NCI-H2171 treated with DMSO at 0.1 percent for 48 hours (cell line): ENCODE measurements around the gene GNAI3.

Experiments used
- DNase-seq: peaks from one replicate; lab custom pipeline; 2025; lab: John Stamatoyannopoulos, UW

The GNAI3 gene

GRCh38 chr1:109546311-109547109, 1.9 kb upstream of the GNAI3 start:
- peak; percentile 91 for DNase-seq

- peak; percentile 46 for DNase-seq
Measured at GRCh38 chr1:109547463-109548320, 723 bp upstream of the GNAI3 start.

DNA sequence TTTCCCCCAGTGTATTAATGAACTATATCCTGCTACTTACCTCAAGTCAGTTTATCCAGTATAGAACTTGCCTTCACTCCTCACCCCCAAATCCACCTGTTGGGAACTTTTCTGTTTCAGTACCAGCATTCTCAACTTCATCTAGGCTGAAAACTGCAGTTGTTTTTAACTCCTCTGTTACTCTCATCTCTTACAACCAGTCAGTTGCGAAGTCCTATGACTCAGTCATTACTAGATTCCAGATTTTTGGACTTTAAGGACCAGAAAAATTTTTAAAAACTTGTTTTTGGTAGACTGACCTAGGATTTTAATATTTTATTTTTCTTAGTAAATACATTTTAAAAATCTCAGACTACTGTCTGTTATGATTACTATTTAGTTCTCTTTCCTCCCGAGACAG, 8.1 kb downstream of the GNAI3 start:
- no peak for DNase-seq

DNA sequence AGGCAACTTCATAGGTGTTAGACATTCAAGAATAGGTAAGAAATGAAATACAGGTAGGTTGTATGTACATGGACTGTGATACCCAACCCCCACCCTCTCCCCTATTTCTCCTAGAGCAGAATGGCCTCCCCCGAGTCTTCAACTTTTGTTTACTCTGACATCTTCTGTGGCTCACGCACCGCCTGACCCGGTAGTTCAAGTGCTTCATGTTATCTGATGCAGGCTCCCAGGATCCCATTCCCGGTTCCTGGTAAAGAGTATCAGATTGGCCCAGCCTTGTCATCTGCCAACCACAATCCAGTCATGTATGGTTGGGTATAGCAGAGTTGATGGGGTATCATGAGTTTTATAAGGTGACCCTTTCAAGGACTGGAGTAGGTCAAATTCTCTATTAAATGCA, 9.1 kb downstream of the GNAI3 start:
- no peak for DNase-seq

- no peak for DNase-seq
Measured at GRCh38 chr1:109559995-109560394, 11.6 kb downstream of the GNAI3 start.

DNA sequence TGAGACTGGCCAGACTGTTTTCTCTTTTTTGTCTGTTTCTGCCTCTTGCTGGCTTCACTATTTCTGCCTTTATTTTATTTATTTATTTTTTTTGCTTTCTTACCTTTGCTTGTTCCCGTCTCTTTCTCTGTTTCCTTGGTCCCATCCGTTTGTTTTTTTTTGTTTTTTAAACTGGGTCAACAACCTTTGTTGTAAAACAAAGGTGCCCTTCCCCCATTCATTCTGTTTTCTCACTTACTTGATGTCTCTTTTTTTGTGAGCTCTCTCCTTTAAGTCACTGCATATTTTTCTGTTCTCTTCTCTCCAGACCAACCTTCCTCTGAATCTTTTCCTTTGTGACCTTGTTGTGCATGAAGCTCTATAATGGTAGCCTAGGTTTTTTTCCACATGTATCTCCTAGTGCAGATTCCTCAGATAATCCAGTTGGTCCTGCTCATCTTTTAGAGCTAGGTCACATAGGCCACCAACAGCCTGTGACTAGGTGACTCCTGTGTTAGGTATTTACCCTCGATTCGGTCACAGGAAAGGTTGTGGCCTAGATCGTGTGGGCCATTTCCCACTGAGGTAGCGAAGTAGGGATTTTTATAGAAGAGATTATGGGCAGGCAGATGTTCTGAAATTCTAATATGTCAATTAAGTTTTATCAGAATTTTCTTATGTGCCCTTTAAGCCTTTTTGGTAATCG, 15.9 kb downstream of the GNAI3 start:
- no peak for DNase-seq

DNA sequence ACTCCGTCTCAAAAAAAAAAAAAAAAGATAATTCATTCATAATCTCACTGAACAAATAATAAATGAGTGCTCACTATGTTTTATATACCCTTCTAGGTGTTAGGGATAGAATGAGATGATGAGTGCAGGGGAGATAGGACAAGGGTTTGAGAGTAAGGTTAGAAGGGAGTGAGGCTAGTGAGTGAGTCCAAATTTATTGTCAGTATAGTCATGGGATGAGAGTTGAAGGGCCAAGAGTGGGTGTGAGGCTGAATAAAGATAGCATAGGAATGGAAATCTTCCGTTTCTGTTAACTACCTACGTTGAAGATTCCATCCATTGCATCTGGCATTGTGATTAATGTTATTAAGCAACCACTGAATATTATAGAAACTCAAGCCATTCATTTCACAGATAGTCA, 16.8 kb downstream of the GNAI3 start:
- DNase-seq, result no peak

DNA sequence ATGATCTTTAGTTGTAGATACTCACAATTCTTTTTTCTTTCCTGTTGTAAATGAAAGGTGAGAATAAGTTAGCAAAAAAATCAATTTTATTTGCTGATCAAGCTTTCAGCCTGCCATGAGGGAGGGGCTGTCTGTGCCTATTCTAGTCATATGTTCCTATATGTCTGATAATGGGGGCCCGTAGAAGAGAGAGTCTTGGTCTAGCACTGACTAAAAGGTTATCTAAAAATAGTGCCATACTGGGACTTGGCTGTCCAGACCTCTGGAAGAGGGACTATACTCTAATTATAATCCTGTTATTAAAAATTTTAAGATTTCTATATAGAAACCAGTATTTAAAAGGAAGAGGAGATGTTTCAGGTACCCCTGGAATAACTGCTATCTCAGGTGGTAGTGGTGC, 18.6 kb downstream of the GNAI3 start:
- DNase-seq, result no peak

DNA sequence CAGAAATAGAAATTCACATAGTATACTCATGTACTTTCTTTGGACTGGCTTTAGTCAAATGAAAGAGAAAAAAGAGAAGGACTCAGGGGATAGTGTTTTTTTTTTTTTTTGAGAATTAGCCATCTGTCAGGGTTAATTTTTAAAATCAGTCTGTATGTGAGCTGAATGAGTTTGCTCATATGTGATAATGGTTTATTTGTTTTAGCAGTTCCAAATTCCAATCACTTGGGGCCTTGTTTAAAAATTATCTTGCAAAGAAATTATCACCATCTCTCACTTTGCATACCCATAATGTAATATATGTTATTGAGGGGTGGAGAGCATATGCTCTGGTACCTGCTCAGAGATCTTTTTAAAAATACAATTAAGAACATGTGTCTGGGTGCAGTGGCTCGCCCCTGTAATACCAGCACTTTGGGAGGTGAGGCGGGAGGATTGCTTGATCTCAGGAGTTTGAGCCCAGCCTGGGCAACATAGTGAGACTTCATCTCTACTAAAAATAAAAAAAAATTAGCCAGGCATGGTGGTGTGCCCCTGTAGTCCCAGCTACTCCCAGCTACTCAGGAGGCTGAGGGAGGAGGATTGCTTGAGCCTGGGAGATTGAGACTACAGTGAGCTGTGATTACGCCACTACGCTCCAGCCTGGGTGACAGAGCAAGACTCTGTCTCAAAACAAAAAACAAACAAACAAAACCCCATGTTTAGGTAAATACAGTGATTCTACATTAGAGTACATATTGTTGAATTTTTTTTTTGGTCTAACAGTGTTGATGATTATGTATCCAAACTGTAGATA, 19.7 kb downstream of the GNAI3 start:
- DNase-seq, result peak; percentile 83

DNA sequence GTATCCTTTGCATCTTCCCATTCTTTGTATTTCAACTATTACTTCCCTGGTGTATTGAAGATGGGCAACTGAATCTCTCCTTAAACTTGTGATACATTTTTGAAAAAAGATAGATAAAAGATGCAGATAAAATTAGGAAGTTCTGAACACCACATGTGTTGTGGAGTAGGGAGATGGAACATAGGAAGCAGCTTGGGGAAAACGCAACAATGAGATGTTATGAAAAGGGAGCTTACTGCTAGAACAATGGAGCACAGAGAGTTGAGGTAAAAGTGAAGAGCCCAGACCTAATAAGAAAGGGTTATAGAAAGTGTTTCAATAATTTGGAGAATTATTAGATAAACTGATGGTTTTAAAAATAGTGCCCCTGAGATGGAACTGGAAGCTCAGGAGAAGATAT, 20.9 kb downstream of the GNAI3 start:
- DNase-seq, result no peak

DNA sequence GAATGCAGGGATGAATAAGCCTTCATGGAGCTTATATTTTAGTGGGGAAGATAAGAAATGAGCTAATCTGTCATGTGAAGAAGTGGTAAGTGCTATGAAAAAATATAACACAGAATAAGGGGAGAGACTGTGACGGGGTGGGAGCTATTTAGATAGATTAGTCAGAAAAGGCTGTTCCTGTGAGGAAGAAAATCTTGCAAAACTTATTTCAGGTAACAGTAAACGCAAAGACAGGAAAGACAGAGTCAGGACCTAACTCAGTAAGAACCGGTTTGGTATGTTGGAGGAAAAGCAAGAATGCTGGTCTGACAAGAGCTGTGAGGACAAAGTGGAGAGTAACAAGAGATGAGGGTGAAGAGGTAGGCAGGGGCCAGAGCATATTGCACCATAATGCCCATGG, 22.0 kb downstream of the GNAI3 start:
- DNase-seq, result no peak

DNA sequence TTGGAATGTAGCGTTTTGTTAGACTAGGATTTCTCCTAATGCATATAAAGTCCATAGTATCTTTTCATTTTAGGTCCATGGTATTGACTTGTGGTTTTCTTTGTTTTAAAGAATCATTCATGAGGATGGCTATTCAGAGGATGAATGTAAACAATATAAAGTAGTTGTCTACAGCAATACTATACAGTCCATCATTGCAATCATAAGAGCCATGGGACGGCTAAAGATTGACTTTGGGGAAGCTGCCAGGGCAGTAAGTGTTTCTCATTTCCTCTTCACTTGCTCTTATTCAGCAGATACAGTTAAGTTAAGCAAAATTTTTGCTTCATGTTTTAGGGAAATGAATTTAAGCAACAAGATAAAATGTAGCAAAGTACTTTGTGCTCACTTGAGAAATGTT, 25.4 kb downstream of the GNAI3 start:
- no peak for DNase-seq

DNA sequence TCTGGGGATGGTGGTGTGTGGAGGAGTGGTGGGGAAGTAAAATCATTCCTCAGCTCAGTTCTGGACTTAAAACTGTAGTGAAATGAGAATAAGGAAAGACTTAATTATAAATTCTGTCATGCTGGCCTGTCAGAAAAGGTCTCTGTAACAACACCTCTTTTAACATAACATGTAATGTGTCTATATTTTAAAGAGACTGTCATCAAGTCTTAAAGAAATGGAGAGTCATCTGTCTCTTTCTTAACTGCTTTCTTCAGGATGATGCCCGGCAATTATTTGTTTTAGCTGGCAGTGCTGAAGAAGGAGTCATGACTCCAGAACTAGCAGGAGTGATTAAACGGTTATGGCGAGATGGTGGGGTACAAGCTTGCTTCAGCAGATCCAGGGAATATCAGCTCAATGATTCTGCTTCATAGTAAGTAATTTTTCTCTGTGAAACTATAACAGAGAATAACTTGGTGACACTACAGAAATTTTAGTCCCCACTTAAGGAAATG, 30.6 kb downstream of the GNAI3 start:
- DNase-seq, result no peak

DNA sequence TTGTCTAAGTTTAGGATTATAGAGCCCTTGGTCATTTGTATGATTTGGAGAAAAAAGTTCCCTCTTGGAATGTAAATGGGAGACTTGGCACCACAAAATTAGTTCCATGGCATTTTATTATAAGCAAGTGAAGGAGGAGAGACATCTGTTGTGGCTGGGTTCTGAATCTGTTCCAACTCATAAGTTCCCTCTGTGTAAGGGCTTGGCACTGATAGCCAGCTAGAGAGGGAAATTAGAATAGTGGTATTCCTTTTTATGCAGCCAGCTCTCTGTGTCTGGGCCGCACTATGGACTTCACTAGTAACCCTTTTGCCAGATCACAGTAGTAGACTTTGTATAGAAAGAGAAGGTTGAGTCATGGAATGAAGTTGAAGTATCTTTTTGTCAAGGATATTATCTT, 31.1 kb downstream of the GNAI3 start:
- DNase-seq, result peak; percentile 15

DNA sequence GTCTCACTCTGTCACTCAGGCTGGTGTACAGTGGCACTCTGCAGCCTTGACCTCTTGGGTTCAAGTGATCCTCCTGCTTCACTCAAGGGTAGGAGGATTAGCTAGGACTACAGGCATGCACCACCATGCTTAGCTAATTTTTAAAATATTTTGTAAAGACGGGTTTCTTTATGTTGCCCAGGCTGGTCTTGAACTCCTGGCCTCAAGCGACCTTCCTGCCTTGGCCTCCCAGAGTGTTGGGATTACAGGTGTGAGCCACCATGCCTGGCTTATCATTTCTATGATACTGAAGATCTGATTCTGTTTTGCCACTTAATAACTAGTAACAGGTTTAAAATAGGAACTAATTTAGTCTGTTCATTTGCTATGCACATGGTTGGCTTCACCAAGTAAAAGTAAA, 33.6 kb downstream of the GNAI3 start:
- DNase-seq, result no peak

GRCh38 chr1:109584766-109585165, 36.4 kb downstream of the GNAI3 start:
- no peak for DNase-seq

DNA sequence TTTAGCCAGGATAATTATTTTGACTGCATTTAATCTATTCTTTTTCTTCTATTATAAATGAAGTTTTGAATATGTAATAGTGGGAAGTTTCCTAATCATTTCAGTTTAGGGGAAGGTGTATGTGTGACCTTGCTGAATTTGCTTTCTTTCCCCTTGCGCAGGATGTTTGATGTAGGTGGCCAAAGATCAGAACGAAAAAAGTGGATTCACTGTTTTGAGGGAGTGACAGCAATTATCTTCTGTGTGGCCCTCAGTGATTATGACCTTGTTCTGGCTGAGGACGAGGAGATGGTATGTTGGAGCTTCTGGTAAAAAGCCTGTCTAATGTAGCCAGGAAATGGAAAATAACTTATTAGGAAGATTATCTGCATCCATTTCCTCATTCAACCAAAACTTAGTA, 37.6 kb downstream of the GNAI3 start:
- no peak for DNase-seq

DNA sequence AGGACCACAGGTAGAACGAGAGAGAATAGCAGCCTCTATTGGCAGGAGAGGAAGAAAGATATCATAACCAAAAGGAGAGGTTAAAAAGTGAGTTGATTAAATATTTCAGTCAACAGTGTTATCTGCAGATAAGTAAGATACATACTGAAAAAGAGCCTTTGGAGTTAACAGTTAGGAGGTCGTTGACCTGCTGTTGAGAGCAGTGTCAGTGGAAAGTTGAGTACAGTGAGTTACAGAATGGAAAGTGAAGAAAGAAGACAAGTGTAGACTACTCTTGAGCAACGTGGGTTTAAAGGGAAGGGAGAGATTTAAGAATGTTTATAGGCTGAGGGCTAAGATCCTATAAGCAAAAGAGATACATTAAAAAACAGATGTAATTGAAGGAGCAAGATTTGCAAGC, 40.8 kb downstream of the GNAI3 start:
- DNase-seq, result no peak

DNA sequence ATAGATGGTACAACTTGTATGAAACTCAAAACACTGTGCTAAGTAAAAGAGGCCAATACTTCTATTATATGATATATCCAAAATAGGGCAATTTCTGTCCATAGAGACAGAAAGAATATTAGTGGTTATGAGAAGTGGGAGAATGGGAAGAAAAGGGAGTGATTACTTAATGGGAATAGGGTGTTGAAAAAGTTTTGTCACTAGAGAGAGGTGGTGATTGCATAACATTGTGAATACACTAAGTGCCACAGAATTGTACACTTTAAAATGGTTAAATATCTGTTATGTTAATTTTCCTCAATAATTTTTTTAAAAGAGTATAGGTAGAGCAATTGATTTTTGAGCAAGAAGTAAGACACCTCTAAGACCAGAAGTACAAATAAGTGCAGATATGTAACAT, 41.3 kb downstream of the GNAI3 start:
- no peak for DNase-seq

- no peak for DNase-seq
Measured at GRCh38 chr1:109592916-109593315, 44.5 kb downstream of the GNAI3 start.

GRCh38 chr1:109595531-109595930, 47.1 kb downstream of the GNAI3 start:
- DNase-seq, result no peak

- DNase-seq, result no peak
Measured at GRCh38 chr1:109598156-109598555, 49.7 kb downstream of the GNAI3 start.
